IMR-90 (cell line): ENCODE measurements around the gene GPC4. TPM values are rescaled to one million over a fixed set of nuclear protein-coding genes. Genes with fewer than 3 reads are reported as not detected.

ENCODE experiments used
- ATAC-seq: fragments of 200-7000 bp; cut with Tn5 transposase; 2 replicates; pipeline ENCODE4 v1.9.1; 2020; ENCODE audit warnings: low read depth, mild to moderate bottlenecking, moderate library complexity
- BruUV-seq: library from RNA; stranded (reverse); fragments of 400-500 nt; replicated peaks from 2 replicates; lab custom pipeline; 2021; lab: Mats Ljungman, UMichigan
- CTCF ChIA-PET: fragments of 300-600 bp; formaldehyde crosslinking; extraction: SDS; loops from one replicate; lab custom pipeline; 2021; ENCODE audit warnings: antibody characterized with exemption; lab: Yijun Ruan, JAX
- POLR2A ChIA-PET: fragments of 300-600 bp; sonication (Branson Sonifier 250); formaldehyde crosslinking; loops from one replicate; lab custom pipeline; 2022; ENCODE audit warnings: antibody characterized with exemption; ENCODE audit not compliant: unreplicated experiment; lab: Charles Lee
- DNase-seq: peaks from one replicate; pipeline ENCODE4 v3.0.0; 2013
- H2AFZ ChIP-seq: replicated peaks from 2 replicates; pipeline ENCODE3; 2013; ENCODE audit warnings: low read length, mild to moderate bottlenecking; ENCODE audit not compliant: poor library complexity
- H2AK5ac ChIP-seq: 2 replicates; pipeline ENCODE4 v1.6.1; 2013; ENCODE audit warnings: low read depth, low read length, inconsistent platforms
- H2AK9ac ChIP-seq: replicated peaks from 2 replicates; pipeline ENCODE3; 2013; ENCODE audit warnings: mild to moderate bottlenecking, low read depth, low read length, moderate library complexity; ENCODE audit not compliant: poor library complexity
- H2BK120ac ChIP-seq: 2 replicates; pipeline ENCODE4 v1.6.1; 2013; ENCODE audit warnings: low read depth, low read length, inconsistent platforms
- H2BK15ac ChIP-seq: 3 replicates; pipeline ENCODE4 v1.6.1; 2013; ENCODE audit warnings: low read depth, low read length, inconsistent platforms
- H2BK20ac ChIP-seq: 2 replicates; pipeline ENCODE4 v1.6.1; 2013; ENCODE audit warnings: low read depth, mild to moderate bottlenecking, inconsistent platforms, low read length, moderate library complexity
- H2BK5ac ChIP-seq: 2 replicates; pipeline ENCODE4 v1.6.1; 2013; ENCODE audit warnings: mild to moderate bottlenecking, low read depth, low read length, inconsistent platforms; ENCODE audit not compliant: poor library complexity, severe bottlenecking
- H3K14ac ChIP-seq: replicated peaks from 2 replicates; pipeline ENCODE4 v1.6.1; 2013; ENCODE audit warnings: low read depth, low read length, inconsistent platforms
- H3K18ac ChIP-seq: 2 replicates; pipeline ENCODE4 v1.6.1; 2013; ENCODE audit warnings: low read depth, low read length, control low read depth
- H3K23ac ChIP-seq: 2 replicates; pipeline ENCODE4 v1.6.1; 2013; ENCODE audit warnings: low read depth, low read length, inconsistent platforms
- H3K27ac ChIP-seq: 2 replicates; pipeline ENCODE4 v1.5.1; 2013; ENCODE audit warnings: mild to moderate bottlenecking, control low read depth, low read length; ENCODE audit not compliant: insufficient read depth
- H3K27me3 ChIP-seq: 2 replicates; pipeline ENCODE4 v1.6.1; 2013; ENCODE audit warnings: low read length; ENCODE audit not compliant: control insufficient read depth, insufficient read depth
- H3K36me3 ChIP-seq: 2 replicates; pipeline ENCODE4 v1.6.1; 2013; ENCODE audit warnings: low read length, mixed read lengths; ENCODE audit not compliant: control insufficient read depth, insufficient read depth
- H3K4ac ChIP-seq: 2 replicates; pipeline ENCODE4 v1.6.1; 2013; ENCODE audit warnings: low read depth, low read length, inconsistent platforms
- H3K4me1 ChIP-seq: 2 replicates; pipeline ENCODE4 v1.6.1; 2013; ENCODE audit warnings: low read length, mixed read lengths; ENCODE audit not compliant: control insufficient read depth, insufficient read depth
- H3K4me2 ChIP-seq: 2 replicates; pipeline ENCODE4 v1.6.1; 2013; ENCODE audit warnings: low read depth, mild to moderate bottlenecking, control low read depth, low read length, moderate library complexity
- H3K4me3 ChIP-seq: 2 replicates; pipeline ENCODE4 v1.5.1; 2013; ENCODE audit warnings: low read depth, mild to moderate bottlenecking, control low read depth, low read length, moderate library complexity; ENCODE audit not compliant: insufficient read depth
- H3K56ac ChIP-seq: 2 replicates; pipeline ENCODE4 v1.6.1; 2013; ENCODE audit warnings: low read length, inconsistent platforms; ENCODE audit not compliant: insufficient read depth; ENCODE audit errors: extremely low read depth
- H3K79me1 ChIP-seq, 2 experiments: 2 replicates each; pipeline ENCODE4 v1.6.1; 2013; ENCODE audit warnings: low read length in 2 of 2, inconsistent platforms in 1 of 2, low read depth in 1 of 2
- H3K9ac ChIP-seq: 2 replicates; pipeline ENCODE4 v1.6.1; 2013; ENCODE audit warnings: low read depth, low read length, control low read depth
- H3K9me1 ChIP-seq: 2 replicates; pipeline ENCODE4 v1.6.1; 2013; ENCODE audit warnings: low read length, inconsistent platforms; ENCODE audit not compliant: insufficient read depth
- H3K9me3 ChIP-seq: 2 replicates; pipeline ENCODE4 v1.6.1; 2013; ENCODE audit warnings: low read length; ENCODE audit not compliant: control insufficient read depth, insufficient read depth
- H4K20me1 ChIP-seq: 2 replicates; pipeline ENCODE4 v1.6.1; 2013; ENCODE audit warnings: low read length, inconsistent platforms; ENCODE audit not compliant: insufficient read depth
- H4K5ac ChIP-seq: 2 replicates; pipeline ENCODE4 v1.6.1; 2013; ENCODE audit warnings: mild to moderate bottlenecking, low read depth, low read length, control low read depth
- H4K8ac ChIP-seq, 2 experiments: 2 replicates each; pipeline ENCODE4 v1.6.1; 2013; ENCODE audit warnings: low read depth in 2 of 2, low read length in 2 of 2, control low read depth in 1 of 2, inconsistent platforms in 1 of 2
- H4K91ac ChIP-seq: 2 replicates; pipeline ENCODE4 v1.6.1; 2013; ENCODE audit warnings: low read depth, low read length, inconsistent platforms; ENCODE audit not compliant: insufficient read depth
- CEBPB ChIP-seq: IDR thresholded peaks from 2 replicates; pipeline ENCODE4 v1.6.1; 2012; ENCODE audit warnings: low read depth, low read length, improper control_type of control experiment
- CHD1 ChIP-seq: IDR thresholded peaks from 2 replicates; pipeline ENCODE4 v1.6.1; 2012; ENCODE audit warnings: low read depth, low read length, improper control_type of control experiment
- CTCF ChIP-seq: conservative IDR thresholded peaks from 2 replicates; pipeline ENCODE4 v1.5.1; 2012; ENCODE audit warnings: mild to moderate bottlenecking, low read depth, low read length, improper control_type of control experiment
- ELK1 ChIP-seq: fragments of 150-350 bp; IDR thresholded peaks from 2 replicates; pipeline ENCODE4 v1.6.1; 2016; ENCODE audit warnings: low read depth, mild to moderate bottlenecking, low read length, moderate library complexity, borderline replicate concordance
- FOS ChIP-seq: fragments of 150-350 bp; IDR thresholded peaks from 2 replicates; pipeline ENCODE4 v1.6.1; 2016; ENCODE audit warnings: low read depth, low read length
- MAFK ChIP-seq: IDR thresholded peaks from 2 replicates; pipeline ENCODE4 v1.6.1; 2012; ENCODE audit warnings: low read depth, low read length, improper control_type of control experiment
- MAZ ChIP-seq: IDR thresholded peaks from 2 replicates; pipeline ENCODE4 v1.6.1; 2012; ENCODE audit warnings: low read depth, mild to moderate bottlenecking, low read length, improper control_type of control experiment, moderate library complexity, borderline replicate concordance
- MXI1 ChIP-seq: IDR thresholded peaks from 2 replicates; pipeline ENCODE4 v1.6.1; 2012; ENCODE audit warnings: low read depth, mild to moderate bottlenecking, low read length, moderate library complexity, borderline replicate concordance
- NFE2L2 ChIP-seq: fragments of 150-350 bp; IDR thresholded peaks from 2 replicates; pipeline ENCODE4 v1.6.1; 2016; ENCODE audit warnings: low read depth, mild to moderate bottlenecking, low read length
- POLR2A ChIP-seq: IDR thresholded peaks from 2 replicates; pipeline ENCODE4 v1.6.1; 2012; ENCODE audit warnings: mild to moderate bottlenecking, low read depth, low read length
- RAD21 ChIP-seq: IDR thresholded peaks from 2 replicates; pipeline ENCODE4 v1.6.1; 2012; ENCODE audit warnings: low read length, improper control_type of control experiment
- RCOR1 ChIP-seq: IDR thresholded peaks from 2 replicates; pipeline ENCODE4 v1.6.1; 2012; ENCODE audit warnings: mild to moderate bottlenecking, low read length, improper control_type of control experiment; ENCODE audit not compliant: insufficient replicate concordance
- RFX5 ChIP-seq: IDR thresholded peaks from 2 replicates; pipeline ENCODE4 v1.8.0; 2012; ENCODE audit warnings: low read depth, mild to moderate bottlenecking, low read length, moderate library complexity
- SMC3 ChIP-seq: fragments of 150-350 bp; IDR thresholded peaks from 2 replicates; pipeline ENCODE4 v1.6.1; 2016; ENCODE audit warnings: low read depth, mild to moderate bottlenecking, antibody characterized with exemption, low read length, moderate library complexity
- USF2 ChIP-seq: fragments of 150-350 bp; IDR thresholded peaks from 2 replicates; pipeline ENCODE4 v1.6.1; 2017; ENCODE audit warnings: mild to moderate bottlenecking, antibody characterized with exemption, low read length, low read depth
- WGBS, 2 experiments: methylation state at CpG; one replicate each; pipeline versions ENCODE4 v1.1.5 to v1.1.7; 2013; ENCODE audit warnings: missing lambda C conversion rate in 2 of 2; ENCODE audit not compliant: insufficient read length in 1 of 2; ENCODE audit errors: extremely low coverage in 2 of 2; 5-methylcytosine and 5-hydroxymethylcytosine counted together
- dilution Hi-C: fragments of 300-500 bp; cut with HindIII; formaldehyde crosslinking; loops from one replicate; pipeline ENCODE4 v1.14.3; 2018; ENCODE audit warnings: low sequenced_read_pairs; ENCODE audit not compliant: unreplicated experiment
- in situ Hi-C: fragments of 300-500 bp; cut with MboI; formaldehyde crosslinking; loops from 3 replicates; pipeline ENCODE4 v1.14.3; 2019; ENCODE audit warnings: low sequenced_read_pairs, inconsistent platforms, mixed read lengths
- intact Hi-C: fragments of 100-400 bp; cut with micrococcal nuclease; formaldehyde crosslinking; loops from 2 replicates; pipeline ENCODE4 v1.10.0; 2022
- polyA plus RNA-seq, 3 experiments: library from polyadenylated mRNA; depleted of rRNA; stranded (reverse); fragments of >200 nt; gene quantifications; 2 replicates each; pipeline ENCODE4 v1.2.3, GENCODE V29; 2012; ENCODE audit warnings: low replicate concordance in 1 of 3
- total RNA-seq: library from RNA; depleted of rRNA; stranded (reverse); fragments of >200 nt; gene quantifications from 2 replicates; pipeline ENCODE4 v1.2.3, GENCODE V29; 2012

Gene GPC4
- total and polyA plus RNA-seq, 2 of the 4 experiments (the other 2 are of a cell fraction) = 0.54 to 1.6 TPM

- Histone ChIP-seq H2AK5ac (no peak overlapping the region), H3K79me1 (no peaks in the 10 kb centered on the region), H3K56ac (no peak overlapping the region), H3K27me3 (peaks cover 2% of the 10 kb centered on the region), H3K27ac (no peak overlapping the region), H2BK5ac (no peak overlapping the region), H3K14ac (no peak overlapping the region), H3K9me3 (no peaks in the 10 kb centered on the region), H4K8ac (no peak overlapping the region), H3K4me2 (no peak overlapping the region), H4K91ac (no peak overlapping the region), H3K23ac (no peak overlapping the region), H3K36me3 (no peaks in the 10 kb centered on the region), H3K4me1 (no peaks in the 10 kb centered on the region), H3K18ac (no peak overlapping the region), H2BK20ac (no peak overlapping the region), H3K4ac (no peak overlapping the region), H4K20me1 (no peaks in the 10 kb centered on the region), H2AFZ (no peak overlapping the region), H3K4me3 (no peak overlapping the region), H2BK15ac (no peak overlapping the region), H2AK9ac (no peak overlapping the region), H2BK120ac (no peak overlapping the region), H3K9ac (no peak overlapping the region), H3K9me1 (no peaks in the 10 kb centered on the region), H4K5ac (no peak overlapping the region)
- dilution Hi-C loops (no loop called here), in situ Hi-C loops (no loop called here), intact Hi-C loops (no loop called here)
- POLR2A ChIA-PET = no interaction called here
- 52% methylated on average over 2 of the region's 13 CpGs; no CpG with 5 or more reads in 1 of the 2 experiments for WGBS, 2 experiments
- TF ChIP-seq MXI1 = no peak
- no peak for TF ChIP-seq NFE2L2
- no peak for TF ChIP-seq RCOR1
- no peak for TF ChIP-seq CTCF
- TF ChIP-seq MAZ = no peak
- TF ChIP-seq FOS = no peak
- TF ChIP-seq CHD1 = no peak
- no peak for TF ChIP-seq RAD21
- no peak for TF ChIP-seq SMC3
- TF ChIP-seq ELK1 = no peak
- no peak for TF ChIP-seq CEBPB
- no peak for TF ChIP-seq RFX5
- no peak for TF ChIP-seq POLR2A
- no peak for TF ChIP-seq USF2
- no peak for TF ChIP-seq MAFK
- no peak for ATAC-seq
- no peak for DNase-seq
- CTCF ChIA-PET = no interaction called here
- BruUV-seq = no TSS peak
Observed at GRCh38 chrX:133307637-133308498, 107.4 kb downstream of the GPC4 start.
